NCI-H510A treated with DMSO at 0.1 percent for 48 hours (cell line): ENCODE measurements around the gene PRKCA.
"Not testable (repeated sequence)": the region's sequence is repeated elsewhere in the genome, so short reads cannot be mapped to it uniquely, and the experiment has no call there.

Source experiments
- DNase-seq: peaks from one replicate; lab custom pipeline; 2025; lab: John Stamatoyannopoulos, UW

PRKCA gene

DNA sequence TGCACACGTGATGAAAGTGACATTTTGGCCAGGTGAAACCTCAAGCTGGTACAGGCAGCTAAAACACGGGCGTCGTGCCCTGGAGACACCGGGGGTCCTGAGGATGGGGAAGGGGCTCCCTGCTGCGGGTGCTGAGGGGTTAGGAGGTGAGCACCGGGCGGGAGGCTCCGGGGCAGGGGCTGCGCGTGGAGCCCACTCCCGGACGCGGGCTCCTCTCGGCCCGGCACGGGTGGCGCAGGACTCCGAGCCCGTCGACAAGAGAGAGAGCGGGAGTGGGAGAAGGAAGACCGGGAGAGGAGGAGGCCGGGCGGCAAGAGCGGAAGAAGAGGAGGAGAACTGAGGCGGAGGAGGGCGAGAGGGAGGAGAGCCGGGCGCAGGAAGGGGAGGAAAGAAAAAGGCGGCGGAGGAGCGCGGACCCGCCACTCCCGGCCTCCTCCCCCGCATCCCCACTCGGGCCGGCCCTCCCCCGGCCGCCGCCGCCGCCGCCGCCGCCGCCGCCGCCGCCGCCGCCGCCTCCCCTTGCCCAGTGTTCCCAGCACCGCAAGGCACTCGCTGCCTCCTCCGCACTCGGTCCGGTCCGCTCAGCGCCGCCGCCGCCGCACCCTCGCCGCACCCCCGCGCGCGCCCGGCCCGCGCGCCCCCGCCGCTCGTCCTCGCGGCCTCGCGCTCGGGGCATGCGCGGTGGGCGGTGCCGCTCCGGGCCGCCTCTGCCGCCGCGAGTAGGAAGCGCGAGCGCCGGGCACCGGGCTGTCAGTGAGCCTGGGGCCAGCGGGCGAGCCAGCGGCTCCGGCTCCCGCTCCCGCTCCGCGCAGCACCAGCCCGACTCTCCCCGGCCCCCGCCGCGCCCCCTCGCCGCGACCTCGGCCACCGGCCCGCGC is at the start of gene PRKCA:
PRKCA (plus strand) TSS at position 750 of the 878 bp plus-strand sequence.
- DNase-seq = peak; percentile 63

DNA sequence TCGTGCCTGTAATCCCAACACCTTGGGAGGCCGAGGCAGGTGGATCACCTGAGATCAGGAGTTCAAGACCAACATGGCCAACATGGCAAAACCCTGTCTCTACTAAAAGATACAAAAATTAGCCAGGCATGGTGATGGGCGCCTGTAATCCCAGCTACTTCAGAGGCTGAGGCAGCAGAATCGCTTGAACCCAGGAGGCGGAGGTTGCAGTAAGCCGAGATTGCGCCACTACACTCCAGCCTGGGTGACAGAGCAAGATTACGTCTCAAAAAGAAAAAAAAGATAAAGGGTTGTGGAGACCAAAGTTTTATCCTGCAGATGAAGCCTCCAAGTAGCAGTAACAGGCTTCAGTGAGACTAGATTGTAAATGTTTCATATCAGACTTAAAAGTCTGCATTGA is 49.0 kb upstream of the PRKCA start:
- DNase-seq = not testable (repeated sequence)

DNA sequence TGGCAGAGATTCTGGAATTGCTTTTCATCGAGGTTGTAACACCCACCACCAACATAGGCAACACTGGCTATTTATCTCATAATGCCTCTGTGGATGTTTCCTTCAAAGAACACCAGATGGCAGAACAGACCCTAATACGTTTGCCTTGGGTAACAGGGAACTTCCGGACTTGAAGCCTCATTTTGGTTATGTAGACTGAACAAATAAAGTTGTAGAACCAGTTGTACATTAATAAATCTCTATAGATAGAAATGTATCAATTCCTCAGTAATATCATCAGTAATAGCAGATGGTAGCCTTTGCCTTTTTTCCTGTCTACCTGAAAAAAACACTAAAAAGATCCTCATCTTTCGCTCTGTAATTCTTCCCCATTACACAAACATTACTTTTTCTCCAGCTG is 47.3 kb upstream of the PRKCA start:
- DNase-seq = peak; percentile 78

DNA sequence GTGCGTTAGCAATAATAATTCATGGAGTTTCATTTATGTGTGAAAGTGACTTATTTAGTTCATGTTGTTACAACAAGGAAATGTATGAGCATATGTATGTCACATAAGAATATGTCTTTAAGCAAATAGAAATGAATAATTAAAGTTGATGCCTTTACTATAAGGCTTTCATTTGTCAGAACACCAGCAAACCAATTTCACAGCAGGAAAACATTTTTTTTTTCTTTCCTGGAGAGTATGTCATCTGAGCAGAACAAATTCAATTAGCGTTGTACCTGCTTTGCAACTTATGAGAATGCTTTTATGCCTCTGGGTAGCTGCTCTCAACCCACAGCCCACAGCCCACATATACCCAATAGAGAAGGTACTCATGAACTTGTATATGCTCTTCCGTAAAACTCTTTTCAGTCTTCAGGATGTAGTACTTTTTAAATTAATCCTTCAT is 46.9 kb upstream of the PRKCA start:
- DNase-seq = no peak

DNA sequence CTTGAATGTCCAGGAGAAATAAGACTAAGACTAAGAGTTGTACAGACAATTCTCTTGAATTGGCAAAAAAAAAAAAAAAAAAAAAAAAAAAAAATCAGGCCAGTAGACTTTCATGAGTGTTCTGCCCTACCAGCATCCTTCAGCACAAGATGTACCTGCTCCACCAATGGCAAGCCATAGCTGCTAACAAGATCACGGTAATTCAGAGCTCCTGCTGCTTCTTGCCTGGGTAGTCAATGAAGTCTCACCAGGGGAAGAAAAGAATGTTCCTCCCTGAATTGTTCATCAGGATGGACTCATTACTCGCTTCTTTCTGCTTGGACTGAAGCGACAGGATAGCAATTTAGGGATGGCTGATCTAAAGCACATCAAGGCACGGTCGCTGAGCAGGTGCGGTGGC is 42.1 kb upstream of the PRKCA start:
- DNase-seq = no peak

DNA sequence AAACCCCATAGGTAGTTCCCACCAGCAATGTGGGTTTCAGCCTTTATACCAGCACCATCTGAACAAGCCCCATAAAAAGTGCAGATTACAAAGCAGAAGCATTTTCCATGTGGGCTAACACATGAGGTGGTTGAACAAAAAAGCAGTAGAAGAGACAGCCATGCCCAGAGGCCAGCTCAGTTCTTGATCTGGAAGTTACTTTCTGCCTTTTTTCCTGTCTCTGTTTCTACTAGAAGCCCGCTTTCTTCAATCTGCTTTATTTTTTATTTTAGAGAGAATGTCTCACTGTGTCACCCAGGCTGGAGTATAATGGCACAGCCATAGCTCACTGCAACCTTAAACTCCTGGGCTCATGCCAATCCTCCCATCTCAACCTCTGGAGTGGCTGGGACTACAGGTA is 41.7 kb upstream of the PRKCA start:
- DNase-seq = no peak

DNA sequence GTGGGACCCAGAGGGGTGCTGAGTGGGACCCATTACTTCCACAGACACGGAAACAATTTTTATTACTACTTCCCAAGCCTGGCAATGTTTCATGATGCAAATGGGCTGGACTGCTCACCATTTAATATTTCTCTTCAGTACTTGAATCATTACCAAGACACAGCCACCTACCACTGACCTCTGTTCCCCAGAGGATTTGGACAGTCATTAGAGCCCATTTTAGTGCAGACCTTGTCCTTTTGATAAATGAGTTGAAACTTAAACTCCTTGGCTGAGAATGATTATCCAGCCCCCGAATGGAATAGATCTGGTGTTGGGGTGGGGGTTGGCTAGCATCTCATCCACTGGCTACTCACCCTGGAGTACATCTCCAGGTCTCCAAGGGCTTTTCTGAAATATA is 39.6 kb upstream of the PRKCA start:
- DNase-seq = no peak

DNA sequence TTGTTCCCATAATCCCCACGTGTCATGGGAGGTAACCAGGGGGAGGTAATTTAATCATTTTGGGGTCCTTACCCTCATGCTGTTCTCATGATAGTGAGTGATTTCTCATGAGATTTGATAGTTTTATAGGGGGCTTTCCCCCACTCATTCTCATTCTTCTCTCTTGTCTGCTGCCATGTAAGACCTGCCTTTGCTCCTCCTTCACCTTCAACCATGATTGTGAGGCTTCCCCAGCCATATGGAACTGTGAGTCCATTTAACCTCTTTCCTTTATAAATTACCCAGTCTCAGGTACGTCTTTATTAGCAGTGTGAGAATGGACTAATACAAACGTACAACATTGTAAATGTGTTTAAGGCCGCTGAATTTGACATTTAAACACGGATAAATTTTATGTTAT is 37.7 kb upstream of the PRKCA start:
- DNase-seq = no peak

DNA sequence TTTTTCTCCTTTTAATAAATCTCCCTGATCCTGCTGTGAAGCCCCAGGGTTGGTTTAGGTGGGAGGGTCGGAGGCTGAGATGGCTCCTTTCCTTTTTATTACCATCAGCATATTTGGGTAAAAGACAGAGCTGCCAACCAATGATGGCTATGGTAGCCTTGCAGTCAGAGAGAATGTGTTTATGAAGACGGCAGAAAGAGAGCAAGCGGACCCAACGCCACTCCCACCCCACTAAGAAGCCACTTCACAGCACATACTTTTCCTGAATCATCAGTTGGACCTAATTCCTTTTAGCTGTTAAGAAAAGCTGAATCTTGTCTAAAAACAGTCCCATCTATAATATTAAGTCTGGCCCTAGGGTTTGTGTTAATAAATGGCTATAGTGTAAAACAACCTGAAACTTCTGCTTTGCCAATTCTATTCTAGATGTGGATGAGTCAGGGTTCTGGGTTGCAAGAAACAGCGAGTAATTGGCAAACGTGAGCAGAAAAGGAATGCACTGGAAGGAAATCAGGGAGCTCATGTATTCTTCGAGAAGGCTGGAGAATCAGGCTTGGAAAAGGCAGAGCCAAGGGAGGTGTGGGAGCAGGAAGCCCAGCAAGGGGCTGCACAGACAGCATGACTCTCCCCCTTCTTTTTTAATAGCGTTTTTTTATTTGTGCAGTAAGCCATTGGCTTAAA is 34.0 kb upstream of the PRKCA start:
- DNase-seq = no peak

DNA sequence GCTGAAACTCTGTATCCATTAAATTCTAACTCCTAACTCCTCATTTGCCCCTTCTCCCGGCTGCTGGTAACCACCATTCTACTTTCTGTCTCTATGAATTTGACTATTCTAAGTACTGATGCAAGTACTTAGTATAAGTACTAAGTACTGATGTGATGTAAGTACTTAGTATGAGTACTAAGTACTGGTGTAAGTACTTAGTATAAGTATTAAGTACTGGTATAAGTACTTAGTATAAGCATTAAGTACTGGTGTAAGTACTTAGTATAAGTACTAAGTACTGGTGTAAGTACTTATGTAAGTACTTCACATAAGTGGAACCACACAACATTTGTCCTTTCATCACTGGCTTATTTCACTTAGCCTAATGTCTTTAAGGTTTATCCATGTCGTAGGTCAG is 32.3 kb upstream of the PRKCA start:
- no peak for DNase-seq

DNA sequence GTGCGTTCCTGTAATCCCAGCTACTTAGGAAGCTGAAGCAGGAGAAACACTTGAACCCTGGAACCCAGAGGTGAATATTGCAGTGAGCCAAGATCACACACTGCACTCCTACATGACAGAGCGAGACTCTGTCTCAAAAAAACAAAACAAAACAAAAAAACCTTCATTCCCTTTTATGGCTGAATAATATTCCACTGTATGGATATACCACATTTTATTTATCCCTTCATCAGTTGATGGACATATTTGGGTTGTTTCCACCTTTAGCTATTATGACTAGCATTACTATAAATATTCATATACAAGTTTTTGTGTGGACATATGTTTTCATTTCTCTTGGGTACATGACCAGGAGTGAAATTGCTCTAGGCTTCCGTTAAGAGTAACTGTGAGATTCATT is 30.9 kb upstream of the PRKCA start:
- DNase-seq = no peak

DNA sequence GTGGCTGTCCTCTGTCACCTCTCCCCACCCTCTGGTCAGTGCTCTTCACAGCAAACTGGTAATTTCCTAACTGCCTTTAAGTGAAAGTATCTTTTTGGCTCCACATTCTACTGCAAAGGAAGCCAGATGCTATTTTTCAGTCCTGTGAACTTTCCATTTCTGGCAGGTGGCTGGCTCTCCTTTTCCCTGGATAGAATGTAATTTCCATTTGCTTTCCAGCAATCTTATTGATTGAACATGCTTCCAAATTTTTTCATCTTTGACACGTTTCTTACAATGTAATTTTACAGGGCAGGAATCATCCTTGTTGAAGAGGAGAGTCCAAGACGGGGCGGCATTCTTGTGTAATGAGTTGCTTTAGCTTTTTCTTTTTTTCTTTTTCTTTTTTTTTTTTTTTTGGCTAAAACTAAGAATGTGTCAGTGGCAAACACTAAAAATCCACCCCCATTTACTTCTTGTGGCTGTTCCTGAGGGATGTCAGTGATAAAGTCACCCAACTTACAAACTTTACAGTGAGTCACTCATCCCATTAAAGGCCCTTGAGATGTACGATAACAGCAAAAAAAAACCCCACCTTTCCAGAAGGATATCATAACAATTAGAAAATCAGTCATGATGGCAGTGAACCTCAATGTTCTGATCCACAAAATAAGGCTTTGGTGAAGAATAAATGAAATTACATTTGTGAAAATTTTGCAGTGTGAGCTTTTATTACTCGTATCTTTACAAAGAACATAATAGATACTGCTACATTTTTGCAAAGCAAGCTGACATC is 29.4 kb upstream of the PRKCA start:
- no peak for DNase-seq

DNA sequence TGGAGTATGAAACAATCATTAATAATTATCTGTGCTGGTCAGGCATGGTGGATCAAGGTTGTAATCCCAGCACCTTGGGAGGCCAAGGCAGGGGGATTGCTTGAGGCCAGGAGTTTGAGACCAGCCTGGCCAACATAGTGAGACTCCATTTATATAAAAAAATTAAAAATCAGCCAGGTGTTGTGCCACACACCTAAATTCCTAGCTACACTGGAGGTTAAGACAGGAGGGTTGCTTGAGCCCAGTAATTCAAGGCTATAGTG is 28.9 kb upstream of the PRKCA start:
- no peak for DNase-seq

DNA sequence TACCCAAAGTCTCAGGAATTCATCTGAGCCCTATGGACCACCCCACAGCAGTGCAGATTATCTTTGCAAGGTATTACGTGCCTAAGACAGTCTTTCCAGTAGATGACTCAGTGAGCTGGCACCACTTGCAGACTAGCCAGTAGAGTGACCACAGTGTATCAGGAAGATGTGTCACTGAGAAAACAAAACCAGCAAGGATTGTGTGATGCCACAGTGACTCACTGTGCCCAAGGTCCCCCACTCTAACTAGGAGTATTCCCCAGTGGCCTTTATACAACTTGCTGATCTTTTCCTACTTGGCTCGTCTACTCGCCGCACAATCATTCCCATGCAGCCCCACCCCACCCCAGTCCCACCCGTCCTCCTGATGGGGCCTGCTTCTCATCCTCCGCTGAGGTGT is 26.8 kb upstream of the PRKCA start:
- no peak for DNase-seq

DNA sequence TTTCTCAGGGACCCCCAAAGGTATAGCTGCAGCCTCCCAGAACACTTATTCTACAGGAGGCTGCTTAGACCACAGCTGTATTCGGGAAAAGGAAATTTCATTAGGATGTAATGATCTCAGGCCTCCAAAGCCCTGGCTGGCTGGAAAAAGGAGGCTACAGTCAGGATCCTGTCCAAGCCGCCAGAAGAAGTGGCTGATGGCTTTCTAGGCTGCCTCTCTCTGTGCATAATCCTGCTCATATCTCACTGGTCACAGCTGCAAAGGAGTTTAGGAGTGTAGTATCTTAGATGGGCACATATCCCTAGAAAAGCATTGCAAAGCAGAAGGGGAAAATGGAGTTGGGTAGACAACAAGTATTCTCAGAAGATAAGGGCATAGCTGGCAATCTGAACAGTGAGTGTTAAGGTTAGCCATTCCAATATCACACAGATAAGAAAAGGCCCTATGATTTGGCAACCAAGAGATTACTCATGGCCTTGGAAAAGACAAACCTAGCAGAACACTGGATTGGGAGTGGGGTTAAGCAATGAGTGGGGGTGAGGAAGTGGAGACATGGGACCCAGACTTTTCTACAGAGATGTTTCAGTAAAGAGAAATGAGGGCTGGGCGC is 26.0 kb upstream of the PRKCA start:
- DNase-seq = no peak

DNA sequence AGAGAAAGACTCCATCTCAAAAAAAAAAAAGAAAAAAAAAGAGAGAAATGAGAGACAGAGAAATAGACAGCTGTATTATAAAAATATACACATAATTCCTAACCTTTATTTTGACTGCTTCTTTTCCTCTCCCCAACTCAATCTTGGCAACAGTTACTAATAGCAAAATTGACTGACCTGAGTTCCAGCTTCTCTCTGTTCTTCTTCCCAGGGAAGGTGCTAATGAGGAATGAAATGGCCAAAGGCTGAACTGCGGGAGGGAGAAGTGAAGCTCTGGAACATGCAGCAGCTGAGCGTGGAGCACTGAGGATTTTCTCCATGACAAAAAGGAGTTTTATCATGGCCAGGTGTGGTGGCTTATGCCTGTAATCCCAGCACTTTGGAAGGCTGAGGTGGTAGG is 25.2 kb upstream of the PRKCA start:
- no peak for DNase-seq

DNA sequence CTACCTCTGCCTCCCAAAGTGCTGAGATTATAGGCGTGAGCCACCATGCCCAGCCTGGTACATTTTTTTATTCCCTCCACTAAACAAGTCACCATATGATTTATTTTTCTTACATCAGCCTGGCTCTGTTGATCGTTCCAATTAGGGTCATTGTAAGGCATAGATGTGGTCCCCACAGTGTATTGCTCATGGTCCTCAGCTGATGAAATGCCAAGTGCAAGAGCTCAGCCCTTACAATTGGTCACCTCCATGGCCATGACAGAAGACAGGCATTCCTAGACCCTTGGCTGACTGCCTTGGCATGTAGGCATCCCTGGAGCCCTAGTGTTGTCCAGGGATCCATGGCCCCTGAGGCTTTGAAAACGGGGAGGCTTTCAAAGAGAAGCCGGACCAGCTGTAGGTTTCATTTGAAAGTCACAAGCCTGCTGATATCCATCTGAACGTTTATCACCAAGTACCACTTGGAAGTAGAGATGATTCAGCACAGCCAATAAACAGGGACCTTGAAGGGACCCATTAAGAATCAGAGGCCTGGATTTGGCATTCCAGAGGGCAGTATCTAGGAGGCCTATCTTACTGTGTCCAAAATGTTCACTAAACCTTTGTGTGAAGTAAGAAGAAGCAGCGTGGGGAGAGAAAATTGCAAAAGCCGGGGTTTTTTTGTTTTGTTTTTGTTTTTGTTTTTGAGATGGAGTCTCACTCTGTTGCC is 20.6 kb upstream of the PRKCA start:
- no peak for DNase-seq

DNA sequence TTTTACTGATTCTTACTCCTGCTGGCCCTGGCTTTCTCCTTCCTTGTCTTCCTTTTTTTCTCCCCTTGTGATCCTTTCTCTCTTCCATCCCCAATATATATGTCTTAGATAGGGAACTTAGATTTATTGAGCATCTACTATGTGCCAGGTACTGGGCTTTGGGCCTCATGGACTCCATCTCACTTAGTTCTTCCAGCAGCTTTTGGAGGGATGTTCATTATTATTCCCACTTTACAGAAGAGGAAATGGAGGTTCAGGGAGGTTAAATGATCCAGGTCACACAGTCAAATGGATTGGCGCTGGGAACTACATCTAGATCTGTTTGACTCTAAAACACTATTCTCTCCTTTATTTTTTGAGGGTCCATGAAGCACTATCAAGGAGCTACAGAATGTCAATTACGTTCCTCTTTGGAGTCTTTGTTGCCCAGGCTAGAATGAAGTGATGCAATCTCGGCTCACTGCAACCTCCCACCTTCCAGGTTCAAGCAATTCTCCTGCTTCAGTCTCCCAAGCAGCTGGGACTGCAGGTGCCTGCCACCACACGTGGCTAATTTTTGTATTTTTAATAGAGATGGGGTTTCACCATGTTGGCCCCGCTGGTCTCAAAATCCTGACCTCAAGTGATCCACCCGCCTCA is 19.0 kb upstream of the PRKCA start:
- no peak for DNase-seq

DNA sequence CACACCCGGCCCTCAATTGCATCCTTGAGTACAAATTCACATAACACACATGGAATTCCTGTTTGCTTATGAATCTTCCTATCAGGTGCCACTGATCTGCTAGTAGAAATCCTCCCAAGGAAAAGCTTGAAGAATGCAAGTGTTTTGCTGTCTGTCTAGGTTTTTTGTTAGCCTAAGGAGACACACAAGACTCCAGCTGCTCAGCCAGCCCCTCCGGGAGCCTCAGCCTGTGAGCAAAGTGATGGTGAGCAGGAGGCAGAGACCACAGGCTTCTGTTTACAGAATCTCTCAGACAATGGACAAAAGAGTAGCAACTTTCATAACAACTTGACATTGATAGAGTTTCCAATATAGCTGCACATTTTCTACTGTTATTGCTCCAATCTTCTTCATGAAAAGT is 18.4 kb upstream of the PRKCA start:
- DNase-seq = no peak

DNA sequence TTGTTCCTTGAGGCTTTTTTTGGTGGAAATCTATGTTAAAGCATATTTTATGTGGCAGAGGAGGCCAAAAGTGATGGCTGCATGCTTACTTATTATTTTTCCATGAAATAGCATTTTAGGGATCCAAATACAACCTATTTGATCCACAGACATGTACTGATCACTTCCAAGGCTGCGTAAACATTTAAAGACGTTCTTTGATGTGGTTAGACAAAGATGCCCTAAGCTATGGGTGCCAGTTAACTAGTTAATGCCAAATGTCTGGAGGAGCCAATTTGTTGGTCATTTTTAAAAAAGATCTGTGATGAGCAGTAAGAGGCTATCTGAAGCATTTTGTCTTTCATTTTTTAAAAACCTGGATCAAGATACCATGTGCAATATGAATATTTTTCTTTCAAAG is 17.3 kb upstream of the PRKCA start:
- no peak for DNase-seq

DNA sequence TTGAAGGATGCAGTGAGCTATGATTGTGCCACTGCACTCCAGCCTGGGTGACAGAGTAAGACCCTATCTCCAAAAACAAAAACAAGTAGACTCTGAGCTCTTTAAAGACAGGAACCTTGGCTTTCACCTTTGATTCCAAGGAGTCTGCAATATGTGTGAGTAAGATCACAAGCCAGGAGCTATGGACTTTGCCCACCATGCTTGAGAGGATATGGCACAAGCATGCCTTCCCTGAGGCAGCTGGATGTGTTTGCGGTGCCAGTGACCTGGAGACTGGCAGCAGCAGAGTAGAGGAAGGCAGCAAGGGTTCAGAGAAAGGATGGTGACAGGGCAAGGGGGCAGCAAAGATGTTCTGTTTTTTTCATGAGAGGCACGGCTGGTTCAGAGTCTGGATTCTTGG is 14.5 kb upstream of the PRKCA start:
- no peak for DNase-seq
